GM12892 (cell line): ENCODE results near the gene COL13A1.

Experiments
- POLR2A ChIP-seq: IDR thresholded peaks from 2 replicates; pipeline ENCODE4 v1.6.1; 2011; ENCODE audit warnings: low read depth, low read length, control low read depth
- POLR2AphosphoS5 ChIP-seq: IDR thresholded peaks from 2 replicates; pipeline ENCODE4 v1.6.1; 2011; ENCODE audit warnings: low read depth, low read length, control low read depth
- TAF1 ChIP-seq: IDR thresholded peaks from 2 replicates; pipeline ENCODE4 v1.6.1; 2011; ENCODE audit warnings: low read depth, mild to moderate bottlenecking, control low read depth, low read length, borderline replicate concordance

- no peak for TF ChIP-seq POLR2AphosphoS5
- TF ChIP-seq POLR2A: no peak
- TF ChIP-seq TAF1: no peak
These were observed 53.0 kb downstream of the COL13A1 start for GRCh38 chr10:69854511-69855345.
